B cell (primary cell): Measurements from ENCODE around the gene BRMS1. TPM values are rescaled to one million over a fixed set of nuclear protein-coding genes. Genes with fewer than 3 reads are reported as not detected.
A peak's percentile ranks its signal among the peaks of the same experiment; 100 is the strongest.

Experiments
- ATAC-seq: fragments of 200-7000 bp; cut with Tn5 transposase; one replicate; pipeline ENCODE4 v1.10.0; 2021; ENCODE audit warnings: low read depth, mild to moderate bottlenecking, moderate number of reproducible peaks, moderate library complexity
- CTCF ChIA-PET: fragments of 350-600 bp; sonication (Branson Sonifier 250); formaldehyde crosslinking; loops from one replicate; lab custom pipeline; 2021; ENCODE audit warnings: antibody characterized with exemption, inconsistent platforms; lab: Charles Lee
- POLR2A ChIA-PET: fragments of 350-600 bp; sonication (Branson Sonifier 250); formaldehyde crosslinking; loops from one replicate; lab custom pipeline; 2021; ENCODE audit warnings: antibody characterized with exemption; lab: Charles Lee
- DNase-seq: peaks from one replicate; pipeline ENCODE4 v3.0.0; 2013
- H2AFZ ChIP-seq: 2 replicates; pipeline ENCODE4 v1.6.1; 2012; ENCODE audit warnings: mild to moderate bottlenecking, low read depth, low read length; ENCODE audit not compliant: insufficient read depth, poor library complexity, severe bottlenecking
- H3K27ac ChIP-seq, 2 donors: 1 replicate in 1 of 2; 2 replicates in 1 of 2; pipeline ENCODE4 v1.5.1; 2012 to 2013; ENCODE audit warnings: low read length in 2 of 2, mild to moderate bottlenecking in 2 of 2, moderate library complexity in 1 of 2
- H3K27me3 ChIP-seq, 4 experiments: fragments of 200-600 bp in 1 of 4; sonication (generic) in 1 of 4; replicated peaks in 1 of 4; 1 replicate in 2 of 4; 2 replicates in 2 of 4; pipeline versions ENCODE4 v1.6.1 to v1.7.0; 2013 to 2016; ENCODE audit warnings: low read length in 3 of 4, mild to moderate bottlenecking in 2 of 4, mixed read lengths in 1 of 4, moderate library complexity in 1 of 4; ENCODE audit not compliant: insufficient read depth in 4 of 4, control insufficient read depth in 3 of 4; ENCODE audit errors: control extremely low read depth in 1 of 4
- H3K36me3 ChIP-seq, 2 experiments: replicated peaks in 1 of 2; 1 replicate in 1 of 2; 2 replicates in 1 of 2; pipeline versions ENCODE4 v1.6.1 to v1.7.1; 2013; ENCODE audit warnings: low read length in 1 of 2; ENCODE audit not compliant: insufficient read depth in 2 of 2, control insufficient read depth in 1 of 2; ENCODE audit errors: control extremely low read depth in 1 of 2, extremely low read depth in 1 of 2
- H3K4me1 ChIP-seq, 2 donors: fragments of 200-600 bp in 1 of 2; sonication (generic) in 1 of 2; 1 replicate in 1 of 2; 2 replicates in 1 of 2; pipeline versions ENCODE4 v1.5.1 to v1.6.1; 2013 to 2017; ENCODE audit warnings: low read length in 2 of 2; ENCODE audit not compliant: control insufficient read depth in 2 of 2, insufficient read depth in 2 of 2
- H3K4me2 ChIP-seq: replicated peaks from 2 replicates; pipeline ENCODE3; 2012; ENCODE audit warnings: mild to moderate bottlenecking, low read depth, low read length; ENCODE audit not compliant: poor library complexity, severe bottlenecking
- H3K4me3 ChIP-seq, 5 experiments: fragments of 200-600 bp in 1 of 5; sonication (generic) in 1 of 5; 1 replicate in 3 of 5; 2 replicates in 2 of 5; pipeline versions ENCODE4 v1.5.1 to v1.7.0; 2011 to 2016; ENCODE audit warnings: low read length in 4 of 5, mild to moderate bottlenecking in 4 of 5, low read depth in 2 of 5, control low read depth in 1 of 5, moderate library complexity in 1 of 5; ENCODE audit not compliant: insufficient read depth in 1 of 5; ENCODE audit errors: control extremely low read depth in 1 of 5, extremely low read depth in 1 of 5
- H3K79me2 ChIP-seq: fragments of 200-600 bp; sonication (generic); one replicate; pipeline ENCODE4 v1.6.0; 2016; ENCODE audit warnings: low read length; ENCODE audit not compliant: control insufficient read depth, insufficient read depth
- H3K9ac ChIP-seq: fragments of 200-600 bp; sonication (generic); 2 replicates; pipeline ENCODE4 v1.6.1; 2017; ENCODE audit warnings: mild to moderate bottlenecking, low read length, moderate library complexity
- H3K9me3 ChIP-seq, 3 donors: one replicate each; pipeline versions ENCODE4 v1.6.1 to v1.7.1; 2013; ENCODE audit warnings: low read length in 2 of 3; ENCODE audit not compliant: control insufficient read depth in 2 of 3, insufficient read depth in 1 of 3; ENCODE audit errors: control extremely low read depth in 1 of 3
- H4K20me1 ChIP-seq: 2 replicates; pipeline ENCODE4 v1.6.0; 2012; ENCODE audit warnings: mild to moderate bottlenecking, low read length; ENCODE audit not compliant: insufficient read depth, control insufficient read depth, poor library complexity, severe bottlenecking
- H3K27ac Mint-ChIP-seq: one replicate; pipeline ENCODE4 v1.8.0; 2021; ENCODE audit warnings: mixed read lengths
- H3K27me3 Mint-ChIP-seq: one replicate; pipeline ENCODE4 v1.8.0; 2021; ENCODE audit warnings: mixed read lengths
- H3K4me1 Mint-ChIP-seq: one replicate; pipeline ENCODE4 v1.8.0; 2021; ENCODE audit warnings: mixed read lengths
- H3K4me3 Mint-ChIP-seq: one replicate; pipeline ENCODE4 v1.8.0; 2021; ENCODE audit warnings: mixed read lengths
- H3K9me3 Mint-ChIP-seq: one replicate; pipeline ENCODE4 v1.8.0; 2022; ENCODE audit warnings: mixed read lengths; ENCODE audit not compliant: insufficient read depth
- CTCF ChIP-seq: fragments of 200-600 bp; IDR thresholded peaks from one replicate; pipeline ENCODE4 v1.8.0; 2022; ENCODE audit warnings: antibody characterized with exemption, mild to moderate bottlenecking
- EZH2 ChIP-seq: IDR thresholded peaks from 2 replicates; pipeline ENCODE4 v1.6.1; 2012; ENCODE audit warnings: borderline replicate concordance, low read depth, mild to moderate bottlenecking, moderate library complexity, low read length; ENCODE audit not compliant: insufficient read depth, poor library complexity, severe bottlenecking
- WGBS: methylation state at CpG from one replicate; pipeline ENCODE4 v1.1.5; 2013; ENCODE audit warnings: missing lambda C conversion rate; ENCODE audit not compliant: insufficient coverage; 5-methylcytosine and 5-hydroxymethylcytosine counted together
- intact Hi-C: fragments of 100-400 bp; cut with micrococcal nuclease; formaldehyde crosslinking; loops from one replicate; pipeline ENCODE4 v1.10.0; 2022
- polyA plus RNA-seq: library from polyadenylated mRNA; depleted of rRNA; stranded (reverse); fragments of >200 nt; gene quantifications from 2 replicates; pipeline ENCODE4 v1.2.3, GENCODE V29; 2012
- total RNA-seq, 2 donors: library from RNA; stranded (reverse); fragments of 120-200 nt in 1 of 2; gene quantifications; 1 replicate in 1 of 2; 2 replicates in 1 of 2; pipeline versions ENCODE4 v1.2.3 to v1.2.4, GENCODE V29; 2013 to 2022

Gene BRMS1
- total and polyA plus RNA-seq, 2 donors (not counting 1 experiment from before 2014, with no cell fraction given), result 51.2 to 58.3 TPM

- Mint-ChIP-seq H3K27ac (no peak overlapping the region), H3K27me3 (peaks cover 16% of the 10 kb centered on the region), H3K4me1 (peaks cover 37% of the 10 kb centered on the region), H3K4me3 (peak overlapping the region; percentile 95), H3K9me3 (no peaks in the 10 kb centered on the region)
- DNase-seq, result no peak
- CTCF ChIA-PET, result interaction anchor here (1.2 to 1.5 kb wide), 4 partner anchors 9 to 95 kb away, joined by 4 to 5 read pairs (median 4); no protein-coding TSS in a partner anchor
- no peak for ATAC-seq
- H2AFZ ChIP-seq, result peak overlapping the region; percentile 71
- TF ChIP-seq CTCF (no peak), EZH2 (no peak)
- no peak overlapping the region for H3K27ac ChIP-seq
- peaks cover 0 to 4% (median 0%) of the 10 kb centered on the region in 3 donors for H3K9me3 ChIP-seq
- H3K36me3 ChIP-seq, result no peaks in the 10 kb centered on the region
- POLR2A ChIA-PET, result no interaction called here
- H3K4me2 ChIP-seq, result peak overlapping the region; percentile 96
- H3K27me3 ChIP-seq, result peaks cover 2 to 33% (median 15%) of the 10 kb centered on the region in 4 experiments
- peaks cover 34 to 39% of the 10 kb centered on the region in 2 donors for H3K4me1 ChIP-seq
- H3K4me3 ChIP-seq, result peak overlapping the region in 3 of 5 experiments; percentile 18 to 53 (median 35)
- intact Hi-C loops, result no loop called here
- H3K9ac ChIP-seq, result peak overlapping the region; percentile 37
- WGBS, result 25% methylated on average over 16 of the region's 16 CpGs
- H4K20me1 ChIP-seq, result peaks cover 12% of the 10 kb centered on the region
- H3K79me2 ChIP-seq, result peaks cover 24% of the 10 kb centered on the region
Measured at GRCh38 chr11:66291303-66291705, 53.6 kb downstream of the BRMS1 start.

- Histone ChIP-seq H3K27me3 (peaks cover 2 to 33% (median 15%) of the 10 kb centered on the region in 4 experiments), H3K4me2 (peak overlapping the region; percentile 94), H3K9ac (no peak overlapping the region), H3K4me1 (peaks cover 34 to 42% of the 10 kb centered on the region in 2 donors), H3K79me2 (peaks cover 32% of the 10 kb centered on the region), H3K27ac (no peak overlapping the region), H4K20me1 (peaks cover 23% of the 10 kb centered on the region), H3K4me3 (no peak overlapping the region), H3K36me3 (peaks cover 0 to 6% of the 10 kb centered on the region in 2 experiments), H3K9me3 (peaks cover 0 to 4% (median 0%) of the 10 kb centered on the region in 3 donors), H2AFZ (no peak overlapping the region)
- no peak for ATAC-seq
- TF ChIP-seq CTCF, result no peak
- TF ChIP-seq EZH2, result no peak
- H3K27ac Mint-ChIP-seq, result peak overlapping the region; percentile 94
- H3K4me1 Mint-ChIP-seq, result peaks cover 37% of the 10 kb centered on the region
- H3K27me3 Mint-ChIP-seq, result peaks cover 14% of the 10 kb centered on the region
- CTCF ChIA-PET, result no interaction called here
- DNase-seq, result no peak
- H3K9me3 Mint-ChIP-seq, result no peaks in the 10 kb centered on the region
- intact Hi-C loops, result no loop called here
- peak overlapping the region; percentile 95 for H3K4me3 Mint-ChIP-seq
- WGBS, result no CpG with 5 or more reads among the region's 2 CpGs
- POLR2A ChIA-PET, result no interaction called here
Measured at GRCh38 chr11:66290330-66290621, 54.6 kb downstream of the BRMS1 start.
